H9 (cell line): ENCODE data around the gene AMIGO1. TPM values are rescaled to one million over a fixed set of nuclear protein-coding genes. Genes with fewer than 3 reads are reported as not detected.

Source experiments
- DNase-seq: peaks from one replicate; pipeline ENCODE4 v3.0.0-alpha.2; 2017
- H2AFZ ChIP-seq: one replicate; pipeline ENCODE4 v1.6.1; 2013; ENCODE audit warnings: mild to moderate bottlenecking, low read length, control low read depth, moderate library complexity
- H2AK5ac ChIP-seq: 2 replicates; pipeline ENCODE4 v1.6.1; 2013; ENCODE audit warnings: low read length, control low read depth, mixed read lengths; ENCODE audit not compliant: insufficient read length
- H2BK120ac ChIP-seq: one replicate; pipeline ENCODE4 v1.6.1; 2013; ENCODE audit warnings: low read depth, mild to moderate bottlenecking, low read length, control low read depth, inconsistent platforms; ENCODE audit not compliant: poor library complexity, severe bottlenecking
- H2BK12ac ChIP-seq: 2 replicates; pipeline ENCODE4 v1.6.1; 2013; ENCODE audit warnings: low read length, control low read depth, mixed read lengths, low read depth; ENCODE audit not compliant: insufficient read length
- H2BK15ac ChIP-seq: 2 replicates; pipeline ENCODE4 v1.6.1; 2013; ENCODE audit warnings: low read depth, low read length, control low read depth
- H2BK20ac ChIP-seq: one replicate; pipeline ENCODE4 v1.6.1; 2013; ENCODE audit warnings: low read depth, mild to moderate bottlenecking, low read length, control low read depth, inconsistent platforms; ENCODE audit not compliant: poor library complexity, severe bottlenecking
- H2BK5ac ChIP-seq: 2 replicates; pipeline ENCODE4 v1.6.1; 2013; ENCODE audit warnings: low read length, control low read depth, mixed read lengths; ENCODE audit not compliant: insufficient read length
- H3K14ac ChIP-seq: 2 replicates; pipeline ENCODE4 v1.6.1; 2013; ENCODE audit warnings: low read length, control low read depth; ENCODE audit not compliant: insufficient read depth
- H3K18ac ChIP-seq: 2 replicates; pipeline ENCODE4 v1.6.1; 2013; ENCODE audit warnings: low read depth, mild to moderate bottlenecking, mixed read lengths, low read length, control low read depth; ENCODE audit not compliant: insufficient read length
- H3K23ac ChIP-seq: 2 replicates; pipeline ENCODE4 v1.6.1; 2013; ENCODE audit warnings: low read length, control low read depth, mixed read lengths, low read depth; ENCODE audit not compliant: insufficient read length
- H3K23me2 ChIP-seq: 2 replicates; pipeline ENCODE4 v1.6.1; 2013; ENCODE audit warnings: low read depth, mild to moderate bottlenecking, mixed read lengths, low read length, control low read depth; ENCODE audit not compliant: insufficient read length, poor library complexity, severe bottlenecking
- H3K27ac ChIP-seq: 2 replicates; pipeline ENCODE4 v1.5.1; 2013; ENCODE audit warnings: low read length, control low read depth, mixed read lengths, low read depth; ENCODE audit not compliant: insufficient read length
- H3K27me3 ChIP-seq: 2 replicates; pipeline ENCODE4 v1.6.1; 2013; ENCODE audit warnings: low read length, control low read depth, inconsistent platforms; ENCODE audit not compliant: insufficient read depth
- H3K4ac ChIP-seq: 2 replicates; pipeline ENCODE4 v1.6.1; 2013; ENCODE audit warnings: low read depth, mild to moderate bottlenecking, control low read depth, inconsistent platforms, low read length, moderate library complexity
- H3K4me1 ChIP-seq: 2 replicates; pipeline ENCODE4 v1.6.1; 2013; ENCODE audit warnings: low read length, control low read depth, inconsistent platforms; ENCODE audit not compliant: insufficient read depth
- H3K4me2 ChIP-seq: 2 replicates; pipeline ENCODE4 v1.6.1; 2013; ENCODE audit warnings: low read length, control low read depth, mixed read lengths; ENCODE audit not compliant: insufficient read length, insufficient read depth
- H3K56ac ChIP-seq: 2 replicates; pipeline ENCODE4 v1.6.1; 2013; ENCODE audit warnings: low read depth, mild to moderate bottlenecking, mixed read lengths, low read length, control low read depth; ENCODE audit not compliant: insufficient read length
- H3K79me1 ChIP-seq: 2 replicates; pipeline ENCODE4 v1.6.1; 2013; ENCODE audit warnings: low read depth, mild to moderate bottlenecking, moderate library complexity, low read length, control low read depth, inconsistent platforms; ENCODE audit not compliant: insufficient read depth, poor library complexity, severe bottlenecking
- H3K79me2 ChIP-seq: 2 replicates; pipeline ENCODE4 v1.6.1; 2013; ENCODE audit warnings: low read length, control low read depth, inconsistent platforms; ENCODE audit not compliant: insufficient read depth
- H3K9ac ChIP-seq: 2 replicates; pipeline ENCODE4 v1.6.1; 2013; ENCODE audit warnings: low read length, control low read depth, mixed read lengths; ENCODE audit not compliant: insufficient read length; ENCODE audit errors: extremely low read depth
- H3K9me3 ChIP-seq: one replicate; pipeline ENCODE4 v1.6.1; 2013; ENCODE audit warnings: low read depth, low read length, inconsistent platforms; ENCODE audit not compliant: control insufficient read depth
- H3T11ph ChIP-seq: one replicate; pipeline ENCODE4 v1.6.1; 2013; ENCODE audit warnings: mild to moderate bottlenecking, low read length, control low read depth, inconsistent platforms
- H4K20me1 ChIP-seq: one replicate; pipeline ENCODE4 v1.6.1; 2013; ENCODE audit not compliant: control insufficient read depth, insufficient read length, insufficient read depth
- H4K5ac ChIP-seq: 2 replicates; pipeline ENCODE4 v1.6.1; 2013; ENCODE audit warnings: low read depth, mild to moderate bottlenecking, mixed read lengths, low read length, control low read depth; ENCODE audit not compliant: insufficient read length
- H4K8ac ChIP-seq: replicated peaks from 2 replicates; pipeline ENCODE4 v1.6.1; 2013; ENCODE audit warnings: low read length, control low read depth, mixed read lengths, low read depth; ENCODE audit not compliant: insufficient read length
- H4K91ac ChIP-seq: 2 replicates; pipeline ENCODE4 v1.6.1; 2013; ENCODE audit warnings: low read depth, mild to moderate bottlenecking, moderate library complexity, mixed read lengths, low read length, control low read depth; ENCODE audit not compliant: insufficient read length
- H3K27ac Mint-ChIP-seq, 3 experiments: 2 replicates in 2 of 3; 3 replicates in 1 of 3; pipeline ENCODE4 v1.8.0; 2020 to 2021; ENCODE audit warnings: mixed read lengths in 3 of 3, mild to moderate bottlenecking in 1 of 3, moderate library complexity in 1 of 3
- H3K27me3 Mint-ChIP-seq: 2 replicates; pipeline ENCODE4 v1.8.0; 2021; ENCODE audit warnings: low read depth, mild to moderate bottlenecking, moderate library complexity, mixed read lengths
- H3K36me3 Mint-ChIP-seq, 3 experiments: 2 replicates in 2 of 3; 3 replicates in 1 of 3; pipeline ENCODE4 v1.8.0; 2020 to 2021; ENCODE audit warnings: low read depth in 3 of 3, mixed read lengths in 3 of 3; ENCODE audit not compliant: insufficient read depth in 1 of 3
- H3K4me1 Mint-ChIP-seq, 2 experiments: 2 replicates each; pipeline ENCODE4 v1.8.0; 2020; ENCODE audit warnings: mixed read lengths in 2 of 2
- H3K4me3 Mint-ChIP-seq, 2 experiments: 2 replicates in 1 of 2; 3 replicates in 1 of 2; pipeline ENCODE4 v1.8.0; 2020 to 2021; ENCODE audit warnings: mild to moderate bottlenecking in 2 of 2, mixed read lengths in 2 of 2, moderate library complexity in 1 of 2
- H3K9me3 Mint-ChIP-seq, 2 experiments: 2 replicates in 1 of 2; 3 replicates in 1 of 2; pipeline ENCODE4 v1.8.0; 2020; ENCODE audit warnings: mild to moderate bottlenecking in 2 of 2, mixed read lengths in 2 of 2, moderate library complexity in 1 of 2
- CTCF ChIP-seq: fragments of 200-600 bp; sonication (generic); conservative IDR thresholded peaks from 3 replicates; pipeline ENCODE4 v1.8.0; 2021; ENCODE audit warnings: antibody characterized with exemption, mild to moderate bottlenecking
- WGBS: extraction: QIAGEN DNeasy Blood & Tissue Kit; methylation state at CpG from one replicate; pipeline ENCODE4 v1.1.7; 2013; ENCODE audit warnings: missing lambda C conversion rate, low lambda C conversion rate, mixed read lengths; ENCODE audit not compliant: insufficient read length; ENCODE audit errors: extremely low coverage; 5-methylcytosine and 5-hydroxymethylcytosine counted together
- total RNA-seq: library from RNA; stranded (reverse); gene quantifications from 2 replicates; pipeline ENCODE4 v1.2.1, GENCODE V29; 2021

The AMIGO1 gene
- total RNA-seq, 1 experiment from 2014 or later, result 4.1 TPM

DNA sequence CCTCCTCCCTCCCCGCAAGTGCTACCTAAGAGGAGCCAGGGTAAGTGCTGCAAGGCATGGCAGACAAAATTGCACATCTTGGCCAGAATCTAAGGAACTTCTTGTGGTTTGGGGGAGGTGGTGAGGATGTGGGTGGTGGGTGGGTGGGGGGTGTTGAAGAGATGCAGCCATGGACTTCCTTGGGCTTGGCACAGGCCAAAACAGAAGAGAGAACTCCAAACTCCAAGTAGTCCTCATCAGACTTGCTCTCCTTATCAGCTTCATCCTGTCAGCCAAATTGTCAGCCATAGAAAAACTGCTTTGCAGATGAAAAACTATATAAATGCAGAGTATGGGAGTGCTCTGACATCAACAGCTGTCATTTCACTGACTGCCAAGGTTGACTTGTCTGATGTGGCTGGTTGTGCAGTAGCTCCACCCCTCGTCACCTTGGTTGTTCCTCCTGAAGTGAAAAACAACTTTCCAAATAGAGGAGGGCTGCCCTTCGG, 7.1 kb downstream of the AMIGO1 start:
- no peak overlapping the region for H3K27ac Mint-ChIP-seq
- H3K27ac ChIP-seq, result no peak overlapping the region
- no peak for TF ChIP-seq CTCF

More for the DNA sequence above, 7.1 kb downstream of the AMIGO1 start:
- no peak overlapping the region for H2BK5ac ChIP-seq
- no peak overlapping the region for H4K8ac ChIP-seq
- Mint-ChIP-seq H3K36me3 (peaks cover 0 to 5% (median 2%) of the 10 kb centered on the region in 3 experiments; a peak in 4 of 7 replicates), H3K27me3 (peaks cover 7% of the 10 kb centered on the region), H3K9me3 (no peaks in the 10 kb centered on the region), H3K4me1 (peaks cover 16 to 18% of the 10 kb centered on the region in 2 experiments), H3K4me3 (no peak overlapping the region)
- no peaks in the 10 kb centered on the region for H3K79me2 ChIP-seq
- no peaks in the 10 kb centered on the region for H3K27me3 ChIP-seq
- H3K4me2 ChIP-seq, result no peak overlapping the region
- no peaks in the 10 kb centered on the region for H4K20me1 ChIP-seq
- DNase-seq, result no peak
- H3K79me1 ChIP-seq, result no peaks in the 10 kb centered on the region
- no peak overlapping the region for H3K4ac ChIP-seq
- no peak overlapping the region for H3T11ph ChIP-seq
- no peak overlapping the region for H2BK20ac ChIP-seq
- no peak overlapping the region for H2BK15ac ChIP-seq
- no peak overlapping the region for H3K56ac ChIP-seq
- H3K4me1 ChIP-seq, result peaks cover 2% of the 10 kb centered on the region; the same call in 1 of the 2 replicates
- no peak overlapping the region for H2AFZ ChIP-seq
- H2BK120ac ChIP-seq, result no peak overlapping the region
- no peak overlapping the region for H3K14ac ChIP-seq
- no peaks in the 10 kb centered on the region for H3K9me3 ChIP-seq
- H3K23me2 ChIP-seq, result no peaks in the 10 kb centered on the region
- no peak overlapping the region for H3K9ac ChIP-seq
- no peak overlapping the region for H4K5ac ChIP-seq
- no peak overlapping the region for H2AK5ac ChIP-seq
- no peak overlapping the region for H2BK12ac ChIP-seq
- H3K18ac ChIP-seq, result no peak overlapping the region
- H4K91ac ChIP-seq, result no peak overlapping the region
- no CpG with 5 or more reads among the region's 3 CpGs for WGBS
- no peak overlapping the region for H3K23ac ChIP-seq
